LNCaP clone FGC (cell line): ENCODE measurements around the gene RABGGTA.

Source experiments
- DNase-seq: peaks from one replicate; pipeline ENCODE4 v3.0.0-alpha.2; 2011; ENCODE audit warnings: low read depth
- H3K4me3 ChIP-seq: 2 replicates; pipeline ENCODE4 v1.5.1; 2011; ENCODE audit warnings: mild to moderate bottlenecking, low read depth, low read length, control low read depth
- TF ChIP-seq, protein P1 (sequence below): IDR thresholded peaks from 2 replicates; pipeline ENCODE4 v1.5.1; 2012; ENCODE audit warnings: mild to moderate bottlenecking; ENCODE audit not compliant: control insufficient read depth, insufficient read depth; ENCODE audit errors: extremely low read depth

Gene RABGGTA

DNA sequence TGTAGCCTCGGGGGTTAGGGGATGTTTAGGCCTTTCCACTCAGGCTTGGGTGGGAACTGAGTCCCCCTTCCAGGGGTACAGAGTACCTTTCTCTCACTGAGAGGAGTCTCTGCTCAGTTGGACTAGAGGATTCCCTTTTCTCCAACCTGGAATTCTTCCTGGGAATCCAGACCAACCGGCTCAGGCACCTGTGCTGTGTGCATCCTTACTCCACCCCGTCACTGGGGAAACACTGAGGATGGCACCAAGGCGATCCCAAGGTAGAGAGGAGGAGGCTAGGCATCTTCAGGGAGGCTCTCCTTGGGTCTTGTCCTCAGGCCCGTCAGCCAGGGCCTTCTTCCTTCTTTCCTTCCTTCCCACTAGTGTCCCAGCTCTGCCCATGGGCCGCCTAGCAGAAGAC lies 7.5 kb downstream of the RABGGTA start:
- TF ChIP-seq, protein P1, sequence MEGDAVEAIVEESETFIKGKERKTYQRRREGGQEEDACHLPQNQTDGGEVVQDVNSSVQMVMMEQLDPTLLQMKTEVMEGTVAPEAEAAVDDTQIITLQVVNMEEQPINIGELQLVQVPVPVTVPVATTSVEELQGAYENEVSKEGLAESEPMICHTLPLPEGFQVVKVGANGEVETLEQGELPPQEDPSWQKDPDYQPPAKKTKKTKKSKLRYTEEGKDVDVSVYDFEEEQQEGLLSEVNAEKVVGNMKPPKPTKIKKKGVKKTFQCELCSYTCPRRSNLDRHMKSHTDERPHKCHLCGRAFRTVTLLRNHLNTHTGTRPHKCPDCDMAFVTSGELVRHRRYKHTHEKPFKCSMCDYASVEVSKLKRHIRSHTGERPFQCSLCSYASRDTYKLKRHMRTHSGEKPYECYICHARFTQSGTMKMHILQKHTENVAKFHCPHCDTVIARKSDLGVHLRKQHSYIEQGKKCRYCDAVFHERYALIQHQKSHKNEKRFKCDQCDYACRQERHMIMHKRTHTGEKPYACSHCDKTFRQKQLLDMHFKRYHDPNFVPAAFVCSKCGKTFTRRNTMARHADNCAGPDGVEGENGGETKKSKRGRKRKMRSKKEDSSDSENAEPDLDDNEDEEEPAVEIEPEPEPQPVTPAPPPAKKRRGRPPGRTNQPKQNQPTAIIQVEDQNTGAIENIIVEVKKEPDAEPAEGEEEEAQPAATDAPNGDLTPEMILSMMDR, result no peak
- no peak for DNase-seq
- no peak overlapping the region for H3K4me3 ChIP-seq

DNA sequence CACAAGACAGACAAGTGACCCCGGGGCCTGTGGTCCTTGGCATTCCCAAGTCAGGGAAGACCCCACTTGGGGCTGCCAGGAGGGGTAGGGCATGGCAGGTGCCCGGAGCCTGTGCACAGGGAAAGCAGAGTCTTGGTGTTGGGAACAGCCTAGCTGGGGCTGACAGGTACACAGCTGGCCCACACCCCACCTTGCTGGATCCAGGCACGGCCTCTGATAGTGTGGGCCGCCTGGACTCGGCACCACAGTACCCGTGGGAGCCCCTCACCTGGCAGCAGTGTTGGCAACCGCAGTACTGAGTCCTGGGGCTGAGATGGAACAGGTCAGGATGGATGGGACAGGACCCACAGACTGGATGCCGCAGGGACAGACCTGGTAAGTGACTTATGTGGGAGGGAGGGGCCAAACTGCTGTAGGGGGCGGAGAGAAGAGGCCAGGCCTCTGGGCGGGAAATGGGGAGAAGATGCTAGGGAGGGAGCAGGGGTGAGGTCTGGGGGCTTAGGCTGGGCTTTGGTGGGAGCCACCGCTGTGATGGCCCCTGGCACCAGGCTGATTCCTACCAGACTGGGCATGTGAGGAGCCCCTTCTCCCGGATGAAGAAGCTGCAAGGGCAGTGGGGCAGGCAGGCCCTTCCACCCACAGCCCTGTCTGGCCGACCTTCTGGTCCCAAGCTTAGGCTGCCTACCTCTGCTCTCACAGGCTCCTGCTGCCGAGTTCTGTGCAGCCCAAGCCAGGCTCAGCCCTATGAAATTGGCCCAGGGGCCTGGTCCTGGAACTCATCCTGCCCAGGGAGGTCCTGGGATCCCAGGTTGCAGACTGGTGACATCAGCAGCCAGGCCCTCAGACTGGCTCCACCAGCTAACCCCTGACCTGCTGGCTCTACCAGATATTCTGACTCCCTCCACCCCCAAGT lies 8.3 kb downstream of the RABGGTA start, which contains the start of gene TGM1:
Gene TGM1, minus strand, starts transcription at position 357 of the 913 bp plus-strand sequence. CDS start 825 bp downstream, outside the sequence.
- DNase-seq, result no peak
- TF ChIP-seq, protein P1, result no peak
- no peak within 1 kb of the TSS for H3K4me3 ChIP-seq

DNA sequence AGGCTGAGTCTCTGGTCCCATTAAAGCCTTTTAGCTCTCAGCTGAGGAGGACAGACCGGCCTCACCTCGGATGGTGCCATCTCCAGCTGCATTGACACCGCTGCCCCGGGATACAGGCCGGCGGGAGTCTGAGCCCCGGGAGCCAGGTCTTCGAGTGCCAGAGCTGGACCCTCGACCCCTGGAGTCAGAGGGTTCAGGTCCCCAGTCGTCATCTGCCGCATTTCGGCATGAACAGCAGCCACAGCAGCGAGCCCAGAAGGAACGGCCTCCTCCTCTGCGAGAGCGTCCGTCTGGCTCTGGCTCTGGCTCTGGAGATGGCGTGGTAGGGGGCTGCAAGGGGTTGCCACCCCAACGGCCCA lies 9.4 kb downstream of the RABGGTA start:
- TF ChIP-seq, protein P1, result no peak
- DNase-seq, result no peak
- no peak overlapping the region for H3K4me3 ChIP-seq

DNA sequence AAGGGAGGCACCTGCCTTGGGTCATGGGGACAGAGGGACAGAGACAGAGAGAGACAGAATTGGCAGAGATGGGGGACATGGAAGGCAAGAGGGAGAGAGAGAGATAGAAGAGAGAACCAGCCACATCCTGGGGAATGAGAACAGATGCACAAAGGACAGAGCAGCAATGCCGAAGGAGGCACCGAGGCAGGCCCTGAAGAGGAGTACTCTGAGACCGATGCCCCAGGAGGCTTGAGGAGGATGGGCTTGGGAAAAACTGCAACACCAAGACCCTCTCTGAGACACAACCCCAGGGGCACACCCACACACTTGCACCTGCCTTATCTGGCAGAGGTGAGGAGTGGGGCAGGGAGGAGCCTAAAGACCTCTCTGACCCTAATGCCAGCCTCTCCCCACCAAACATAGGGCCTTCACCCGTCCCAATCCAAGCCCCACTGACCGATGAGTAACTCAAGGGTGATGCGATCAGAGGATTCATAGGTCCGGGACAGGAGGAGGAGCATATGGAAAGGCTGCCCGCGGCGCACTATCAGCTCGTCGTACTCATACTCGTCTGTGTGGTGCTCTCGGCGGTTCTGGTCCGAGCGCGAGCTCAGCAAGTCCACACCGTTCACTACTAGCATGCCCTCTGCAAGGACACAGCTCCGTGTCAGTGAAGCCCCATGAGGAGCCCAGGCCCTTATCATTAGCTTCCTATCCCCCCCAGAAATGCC lies 10.0 kb downstream of the RABGGTA start:
- no peak for DNase-seq
- TF ChIP-seq, protein P1, result no peak
- H3K4me3 ChIP-seq, result no peak overlapping the region

DNA sequence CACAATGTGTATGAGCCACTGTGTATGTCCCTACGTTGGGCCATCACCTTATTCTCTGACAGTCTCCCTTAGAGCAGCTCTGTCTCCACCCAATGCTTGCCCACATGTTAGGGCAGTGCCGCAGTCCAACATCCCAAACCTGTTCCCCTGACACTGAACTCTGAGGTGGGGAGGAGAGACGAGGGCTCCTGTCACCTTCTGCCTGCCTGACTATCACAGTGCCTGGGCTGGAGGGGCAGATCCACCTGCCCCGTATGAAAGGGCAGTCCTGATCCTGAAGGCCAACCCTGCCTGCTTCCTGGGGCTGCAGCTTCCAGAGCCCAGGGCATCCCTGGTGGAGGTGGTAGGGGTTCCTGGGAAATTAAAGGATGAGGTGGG lies 10.6 kb downstream of the RABGGTA start:
- DNase-seq, result no peak
- TF ChIP-seq, protein P1, result no peak

DNA sequence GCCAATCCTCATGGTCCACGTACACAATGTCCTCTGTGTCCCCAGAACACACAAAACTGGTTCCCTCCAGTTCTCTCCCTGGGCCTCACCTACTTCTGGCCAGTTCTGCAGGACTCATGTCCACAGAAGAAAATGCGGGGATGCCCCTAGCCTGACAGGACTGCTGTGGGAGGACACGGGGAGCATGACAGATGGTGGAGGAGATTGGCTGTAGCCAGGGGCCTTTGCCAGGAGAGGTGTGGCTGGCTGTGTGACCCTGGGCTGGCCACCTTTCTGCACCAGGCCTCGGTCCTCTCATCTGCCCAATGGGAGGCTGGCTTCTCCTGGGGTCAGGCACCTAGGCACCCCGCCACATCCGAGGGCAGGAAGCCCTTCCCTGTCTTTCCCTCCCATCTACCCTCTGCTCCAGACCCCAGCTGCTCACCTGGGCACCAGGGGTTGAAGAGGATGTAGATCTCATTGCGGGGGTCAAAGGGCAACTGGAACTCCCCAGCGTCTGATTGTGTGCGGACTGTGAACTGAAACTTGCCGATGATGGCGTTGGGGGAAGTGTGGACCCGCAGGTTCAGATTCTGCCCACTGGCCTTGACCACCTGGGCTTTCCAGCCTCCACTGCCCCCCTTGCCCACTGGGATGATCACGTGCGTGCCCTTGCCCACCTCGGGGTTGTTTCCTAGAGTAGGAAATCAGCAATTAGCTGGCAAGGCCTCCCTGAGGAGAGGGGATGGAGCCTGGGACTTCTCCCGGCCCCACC lies 11.2 kb downstream of the RABGGTA start:
- no peak for DNase-seq
- TF ChIP-seq, protein P1, result no peak
- no peak overlapping the region for H3K4me3 ChIP-seq

More for the DNA sequence above, 10.6 kb downstream of the RABGGTA start:
- H3K4me3 ChIP-seq, result no peak overlapping the region
